DOHH2 (cell line): Measurements from ENCODE around the gene SCN8A.

Experiments used
- CTCF ChIP-seq: fragments of 200-600 bp; sonication (generic); IDR thresholded peaks from one replicate; pipeline ENCODE4 v1.5.1; 2014; ENCODE audit warnings: antibody characterized with exemption, mild to moderate bottlenecking, low read depth, low read length; ENCODE audit not compliant: poor library complexity, severe bottlenecking
- EZH2phosphoT487 ChIP-seq: fragments of 200-600 bp; sonication (generic); IDR thresholded peaks from 2 replicates; pipeline ENCODE4 v1.6.1; 2017; ENCODE audit warnings: borderline replicate concordance, mild to moderate bottlenecking, antibody characterized with exemption, low read length, moderate library complexity, mixed read lengths

GRCh38 chr12:51777973-51778372 lies 186.9 kb downstream of the SCN8A start:
- no peak for TF ChIP-seq CTCF
- TF ChIP-seq EZH2phosphoT487, result no peak
